Measurements from ENCODE around the gene ATP9B.
"Not testable (repeated sequence)": the region's sequence is repeated elsewhere in the genome, so short reads cannot be mapped to it uniquely, and the experiment has no call there.

The ATP9B gene

DNA sequence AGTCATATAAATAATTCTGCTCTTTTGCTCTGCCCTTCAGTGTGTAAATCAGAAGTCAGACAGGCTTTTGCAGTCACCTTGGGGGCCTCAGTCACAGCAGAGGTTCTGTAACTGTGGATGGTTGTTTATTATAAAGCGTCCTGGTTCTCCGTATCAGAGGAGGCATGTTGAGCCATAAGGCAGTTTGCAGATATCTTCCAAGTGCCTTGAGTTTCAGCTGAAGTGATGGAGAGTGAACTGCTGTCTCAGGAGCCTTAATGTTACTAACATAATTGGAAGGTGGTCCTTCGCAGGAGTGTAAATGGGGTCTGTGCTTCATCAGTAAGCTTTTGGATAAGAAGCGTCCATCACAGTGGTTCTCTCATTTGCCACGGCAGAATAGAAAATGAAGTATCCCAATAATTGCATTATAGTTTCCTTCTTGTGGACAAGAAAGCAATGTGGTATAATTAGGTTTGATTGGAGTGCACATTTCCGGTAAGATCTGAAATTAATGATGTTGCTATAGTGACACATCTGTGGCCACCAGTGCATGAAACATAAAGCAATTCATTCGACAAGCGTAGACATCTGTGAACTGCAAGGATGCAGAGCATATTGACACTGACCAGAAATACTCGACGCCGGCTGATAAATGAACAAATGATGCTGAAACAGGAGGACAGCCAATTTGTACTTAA is 214.1 kb downstream of the ATP9B start:
- no peak for FAIRE-seq
- no peak for DNase-seq (ENCODE audit: insufficient read length, low spot score)
- TF ChIP-seq CTCF (IDR thresholded peaks at IDR 0.05; ENCODE audit: insufficient read depth, missing control alignments) = no peak

DNA sequence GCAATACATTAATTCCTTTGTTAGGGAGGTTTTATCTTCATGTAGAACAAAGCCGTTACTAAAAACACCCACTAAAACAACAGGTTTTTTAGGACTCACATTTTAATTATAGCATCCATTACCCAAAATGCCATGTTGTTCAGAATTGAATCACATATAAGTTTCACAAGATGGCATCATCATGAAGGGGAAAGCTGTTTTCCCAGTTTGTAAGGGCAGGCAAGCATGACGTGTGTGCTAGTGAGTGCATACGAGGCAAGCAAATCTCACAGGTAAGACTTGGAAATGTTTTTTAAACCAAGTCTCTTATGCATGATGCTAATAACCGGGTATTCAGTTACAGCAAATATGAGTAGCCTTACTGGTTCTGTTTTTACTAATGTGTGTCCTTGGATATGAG is 214.7 kb downstream of the ATP9B start:
- no peak for DNase-seq (ENCODE audit: insufficient read length, low spot score)
- no peak for TF ChIP-seq CTCF (IDR thresholded peaks at IDR 0.05; ENCODE audit: insufficient read depth, missing control alignments)
- FAIRE-seq = no peak

GRCh38 chr18:79285191-79285590 is 216.0 kb downstream of the ATP9B start:
- FAIRE-seq; DNase-seq (ENCODE audit: insufficient read length, low spot score): not testable (repeated sequence)

DNA sequence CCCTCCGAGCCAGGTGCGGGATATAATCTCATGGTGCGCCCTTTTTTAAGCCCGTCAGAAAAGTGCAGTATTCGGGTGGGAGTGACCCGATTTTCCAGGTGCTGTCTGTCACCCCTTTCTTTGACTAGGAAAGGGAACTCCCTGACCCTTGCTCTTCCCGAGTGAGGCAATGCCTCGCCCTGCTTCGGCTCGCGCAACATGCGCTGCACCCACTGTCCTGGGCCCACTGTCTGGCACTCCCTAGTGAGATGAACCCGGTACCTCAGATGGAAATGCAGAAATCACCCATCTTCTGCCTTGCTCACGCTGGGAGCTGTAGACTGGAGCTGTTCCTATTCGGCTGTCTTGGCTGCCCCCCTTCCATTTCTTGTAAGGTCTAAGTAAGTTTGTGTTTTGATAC is 221.2 kb downstream of the ATP9B start:
- not testable (repeated sequence) for FAIRE-seq; DNase-seq (ENCODE audit: insufficient read length, low spot score)

GRCh38 chr18:79290876-79291275 is 221.7 kb downstream of the ATP9B start:
- DNase-seq (ENCODE audit: insufficient read length, low spot score) (no peak), FAIRE-seq (no peak)
- TF ChIP-seq CTCF (IDR thresholded peaks at IDR 0.05; ENCODE audit: insufficient read depth, missing control alignments) = no peak

DNA sequence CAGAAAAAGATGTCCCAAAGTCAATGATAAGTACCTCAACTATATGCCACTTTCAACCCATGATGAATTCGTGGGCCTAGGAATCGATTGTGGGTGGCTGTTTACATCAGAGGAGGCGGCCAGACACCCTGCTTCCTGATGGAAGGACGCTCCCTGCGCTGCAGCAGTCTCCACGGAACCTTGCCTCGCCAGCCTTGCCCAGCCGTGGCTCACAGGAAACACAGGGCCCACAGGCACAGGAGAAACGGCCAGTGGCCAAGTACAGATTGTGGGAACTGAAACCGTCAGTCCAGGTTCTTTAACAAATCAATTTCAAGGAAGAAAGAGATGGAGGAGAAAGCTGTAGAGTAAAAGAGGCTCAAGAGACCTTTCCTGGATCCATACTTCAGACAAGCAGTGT is 225.0 kb downstream of the ATP9B start:
- FAIRE-seq = peak; percentile 81
- no peak for DNase-seq (ENCODE audit: insufficient read length, low spot score)
- TF ChIP-seq CTCF (IDR thresholded peaks at IDR 0.05; ENCODE audit: insufficient read depth, missing control alignments) = no peak

DNA sequence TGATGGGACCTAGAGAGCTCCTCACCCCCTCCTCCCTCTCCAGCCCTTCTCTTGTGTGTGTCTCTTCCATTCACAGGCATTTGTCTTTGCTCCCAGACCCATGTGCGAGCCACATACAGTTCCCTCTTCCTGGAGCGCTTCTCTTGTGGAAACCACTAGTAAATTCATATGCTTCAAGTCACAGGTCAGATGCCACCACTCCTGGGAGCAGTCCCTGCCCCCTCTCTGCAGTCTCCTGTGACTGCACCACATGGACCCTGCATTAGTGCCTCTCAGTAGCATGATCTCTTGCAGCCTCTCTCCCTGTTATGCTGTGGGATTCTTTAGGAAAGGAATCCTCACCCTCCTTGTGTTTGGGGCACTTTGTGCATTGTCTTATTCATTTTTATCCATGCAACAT is 230.1 kb downstream of the ATP9B start:
- no peak for FAIRE-seq
- no peak for TF ChIP-seq CTCF (IDR thresholded peaks at IDR 0.05; ENCODE audit: insufficient read depth, missing control alignments)
- no peak for DNase-seq (ENCODE audit: insufficient read length, low spot score)

GRCh38 chr18:79299711-79300110 is 230.5 kb downstream of the ATP9B start:
- no peak for TF ChIP-seq CTCF (IDR thresholded peaks at IDR 0.05; ENCODE audit: insufficient read depth, missing control alignments)
- no peak for DNase-seq (ENCODE audit: insufficient read length, low spot score)

More at GRCh38 chr18:79299711-79300110, 230.5 kb downstream of the ATP9B start:
- no peak for FAIRE-seq

All from D721Med (cell line).